ENCODE measurements around the gene SLF1. TPM values are rescaled to one million over a fixed set of nuclear protein-coding genes. Genes with fewer than 3 reads are reported as not detected.

SLF1 gene
- total RNA-seq, 6 experiments from 2014 or later = 3.3 to 6.6 (median 5.0) TPM

- H3K27me3 Mint-ChIP-seq (ENCODE audit: insufficient read depth) = no peaks in the 10 kb centered on the region; the same call in 1 of the 2 replicates
- no peak overlapping the region for H3K4me3 Mint-ChIP-seq
- H3K4me1 Mint-ChIP-seq (ENCODE audit: low read depth) = peaks cover 19% of the 10 kb centered on the region
- no peak overlapping the region for H3K27ac Mint-ChIP-seq
- no peaks in the 10 kb centered on the region for H3K9me3 Mint-ChIP-seq
- TF ChIP-seq CTCF (IDR thresholded peaks at IDR 0.05) = no peak
- no peak for DNase-seq
- no peaks in the 10 kb centered on the region for H3K36me3 Mint-ChIP-seq (ENCODE audit: low read depth)
Observed at GRCh38 chr5:94698197-94698596, 79.7 kb downstream of the SLF1 start.

GRCh38 chr5:94699562-94699961 is 81.1 kb downstream of the SLF1 start:
- H3K9me3 Mint-ChIP-seq = no peaks in the 10 kb centered on the region
- peaks cover 5% of the 10 kb centered on the region for H3K4me1 Mint-ChIP-seq (ENCODE audit: low read depth)
- TF ChIP-seq CTCF (IDR thresholded peaks at IDR 0.05) = no peak
- no peaks in the 10 kb centered on the region for H3K36me3 Mint-ChIP-seq (ENCODE audit: low read depth)
- DNase-seq = no peak
- H3K4me3 Mint-ChIP-seq = no peak overlapping the region
- no peak overlapping the region for H3K27ac Mint-ChIP-seq
- H3K27me3 Mint-ChIP-seq (ENCODE audit: insufficient read depth) = no peaks in the 10 kb centered on the region; the same call in 1 of the 2 replicates

DNA sequence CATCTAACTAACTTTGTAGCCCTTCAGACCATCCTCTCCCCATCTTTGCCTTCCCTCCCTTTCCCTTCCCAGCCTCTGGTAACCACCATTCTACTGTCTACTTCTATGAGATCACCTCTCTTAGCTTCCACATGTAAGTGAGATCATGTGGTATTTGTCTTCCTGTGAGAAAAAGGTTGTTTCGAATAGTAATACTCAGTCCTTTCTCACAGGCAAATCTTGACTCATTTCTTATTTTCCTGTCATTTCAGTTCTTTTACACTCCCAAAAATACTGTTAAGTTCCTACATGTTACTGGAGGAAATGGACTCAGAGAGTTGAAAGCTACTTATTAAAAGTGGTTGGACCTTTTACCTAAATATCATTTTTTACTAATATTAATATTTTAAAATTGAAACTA is 82.1 kb downstream of the SLF1 start:
- TF ChIP-seq CTCF (IDR thresholded peaks at IDR 0.05) = no peak
- DNase-seq = no peak
- no peak overlapping the region for H3K27ac Mint-ChIP-seq
- H3K4me1 Mint-ChIP-seq (ENCODE audit: low read depth) = peaks cover 8% of the 10 kb centered on the region
- no peak overlapping the region for H3K4me3 Mint-ChIP-seq
- H3K27me3 Mint-ChIP-seq (ENCODE audit: insufficient read depth) = no peaks in the 10 kb centered on the region; the same call in 1 of the 2 replicates
- H3K36me3 Mint-ChIP-seq (ENCODE audit: low read depth) = no peaks in the 10 kb centered on the region
- H3K9me3 Mint-ChIP-seq = no peaks in the 10 kb centered on the region

DNA sequence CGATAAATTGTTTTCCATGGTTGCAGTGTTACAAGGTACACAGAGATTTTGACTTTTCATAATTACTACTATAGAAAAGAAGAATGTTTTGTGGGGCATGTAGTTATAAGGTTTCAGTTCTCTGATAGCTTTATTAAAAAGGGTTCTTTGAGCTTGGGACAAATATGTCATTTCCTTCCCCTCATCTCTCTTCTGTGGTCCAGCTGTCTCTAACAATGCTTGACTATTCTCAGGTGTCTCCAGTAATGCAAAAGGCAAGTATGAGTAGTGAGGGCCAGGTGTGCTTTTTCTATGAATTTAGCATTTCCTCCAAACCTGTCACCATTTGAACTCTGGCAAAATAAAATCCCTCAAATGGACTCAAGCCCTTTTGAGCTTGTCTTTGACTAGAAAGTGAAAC is 84.3 kb downstream of the SLF1 start:
- Mint-ChIP-seq H3K4me1 (ENCODE audit: low read depth) (peaks cover 10% of the 10 kb centered on the region), H3K27ac (no peak overlapping the region), H3K36me3 (ENCODE audit: low read depth) (no peaks in the 10 kb centered on the region), H3K27me3 (ENCODE audit: insufficient read depth) (no peaks in the 10 kb centered on the region; the same call in 1 of the 2 replicates), H3K4me3 (no peak overlapping the region), H3K9me3 (no peaks in the 10 kb centered on the region)
- TF ChIP-seq CTCF (IDR thresholded peaks at IDR 0.05) = no peak
- DNase-seq = no peak

DNA sequence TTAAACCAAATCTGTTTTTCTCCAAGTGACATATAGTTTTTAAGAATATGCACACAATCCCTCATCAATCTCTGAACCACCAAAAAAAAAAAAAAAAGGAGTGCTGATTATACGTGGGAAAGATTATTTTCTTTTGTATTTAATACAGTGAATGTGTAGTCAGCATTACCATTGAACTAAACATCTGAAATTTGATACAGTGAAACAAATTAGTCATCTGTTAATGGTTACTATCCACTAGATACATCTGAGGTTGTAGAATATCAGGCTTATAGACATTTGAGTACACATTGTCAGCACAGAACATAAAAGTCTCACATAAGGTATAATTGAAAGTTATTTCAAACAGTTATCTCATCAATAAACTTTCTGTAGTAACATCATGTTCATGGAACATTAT is 87.0 kb downstream of the SLF1 start:
- H3K4me1 Mint-ChIP-seq (ENCODE audit: low read depth) = peaks cover 10% of the 10 kb centered on the region
- H3K4me3 Mint-ChIP-seq = no peak overlapping the region
- H3K27me3 Mint-ChIP-seq (ENCODE audit: insufficient read depth) = no peaks in the 10 kb centered on the region; the same call in 1 of the 2 replicates
- TF ChIP-seq CTCF (IDR thresholded peaks at IDR 0.05) = no peak
- no peak overlapping the region for H3K27ac Mint-ChIP-seq
- H3K9me3 Mint-ChIP-seq = no peaks in the 10 kb centered on the region
- no peak for DNase-seq
- H3K36me3 Mint-ChIP-seq (ENCODE audit: low read depth) = peaks cover 4% of the 10 kb centered on the region; the same call in 1 of the 2 replicates

GRCh38 chr5:94707359-94707758 is 88.9 kb downstream of the SLF1 start:
- peaks cover 17% of the 10 kb centered on the region for H3K4me1 Mint-ChIP-seq (ENCODE audit: low read depth)
- no peak overlapping the region for H3K27ac Mint-ChIP-seq
- DNase-seq = no peak
- H3K27me3 Mint-ChIP-seq (ENCODE audit: insufficient read depth) = no peaks in the 10 kb centered on the region; the same call in 1 of the 2 replicates
- H3K4me3 Mint-ChIP-seq = no peak overlapping the region
- TF ChIP-seq CTCF (IDR thresholded peaks at IDR 0.05) = no peak
- no peaks in the 10 kb centered on the region for H3K9me3 Mint-ChIP-seq
- H3K36me3 Mint-ChIP-seq (ENCODE audit: low read depth) = peaks cover 4% of the 10 kb centered on the region; the same call in 1 of the 2 replicates
